Activated CD8-positive, alpha-beta T cell treated with anti-CD3 and anti-CD28 coated beads for 36 hours (primary cell): ENCODE measurements around the gene ADAM19. TPM values are rescaled to one million over a fixed set of nuclear protein-coding genes. Genes with fewer than 3 reads are reported as not detected.

Source experiments
- ATAC-seq: fragments of 200-7000 bp; cut with Tn5 transposase; one replicate; pipeline ENCODE4 v1.10.0; 2021; ENCODE audit warnings: mild to moderate bottlenecking, moderate library complexity
- CTCF ChIA-PET: fragments of 350-600 bp; sonication (Branson Sonifier 250); formaldehyde crosslinking; loops from one replicate; lab custom pipeline; 2021; ENCODE audit warnings: antibody characterized with exemption; lab: Charles Lee
- POLR2A ChIA-PET: fragments of 350-600 bp; sonication (Branson Sonifier 250); formaldehyde crosslinking; loops from one replicate; lab custom pipeline; 2021; ENCODE audit warnings: antibody characterized with exemption; lab: Charles Lee
- DNase-seq: peaks from one replicate; pipeline ENCODE4 v3.0.0-alpha.2; 2020
- H3K27ac Mint-ChIP-seq: one replicate; pipeline ENCODE4 v1.8.0; 2021; ENCODE audit warnings: mild to moderate bottlenecking, mixed read lengths
- H3K27me3 Mint-ChIP-seq: one replicate; pipeline ENCODE4 v1.8.0; 2021; ENCODE audit warnings: mixed read lengths
- H3K36me3 Mint-ChIP-seq: one replicate; pipeline ENCODE4 v1.8.0; 2021; ENCODE audit warnings: low read depth, mixed read lengths
- H3K4me1 Mint-ChIP-seq: one replicate; pipeline ENCODE4 v1.8.0; 2021; ENCODE audit warnings: low read depth, mixed read lengths
- H3K4me3 Mint-ChIP-seq: one replicate; pipeline ENCODE4 v1.8.0; 2021; ENCODE audit warnings: mild to moderate bottlenecking, moderate library complexity, mixed read lengths
- H3K9me3 Mint-ChIP-seq: one replicate; pipeline ENCODE4 v1.8.0; 2021; ENCODE audit warnings: mixed read lengths
- intact Hi-C: fragments of 100-400 bp; cut with micrococcal nuclease; formaldehyde crosslinking; loops from one replicate; pipeline ENCODE4 v1.10.0; 2022
- total RNA-seq, 2 experiments: library from RNA; stranded (reverse); gene quantifications; one replicate each; pipeline ENCODE4 v1.2.3, GENCODE V29; 2021
- TF ChIP-seq, protein P1 (sequence below): fragments of 200-600 bp; IDR thresholded peaks from one replicate; pipeline ENCODE4 v1.8.0; 2022; ENCODE audit warnings: antibody characterized with exemption, mild to moderate bottlenecking

Gene ADAM19
- total RNA-seq, 2 experiments from 2014 or later = 12.3 to 12.9 TPM

- no peak overlapping the region for H3K27ac Mint-ChIP-seq
- DNase-seq (no peak), ATAC-seq (no peak)
- ChIA-PET POLR2A (no interaction called here), CTCF (no interaction called here)
- no peaks in the 10 kb centered on the region for H3K9me3 Mint-ChIP-seq
- H3K27me3 Mint-ChIP-seq = no peaks in the 10 kb centered on the region
- TF ChIP-seq, protein P1, sequence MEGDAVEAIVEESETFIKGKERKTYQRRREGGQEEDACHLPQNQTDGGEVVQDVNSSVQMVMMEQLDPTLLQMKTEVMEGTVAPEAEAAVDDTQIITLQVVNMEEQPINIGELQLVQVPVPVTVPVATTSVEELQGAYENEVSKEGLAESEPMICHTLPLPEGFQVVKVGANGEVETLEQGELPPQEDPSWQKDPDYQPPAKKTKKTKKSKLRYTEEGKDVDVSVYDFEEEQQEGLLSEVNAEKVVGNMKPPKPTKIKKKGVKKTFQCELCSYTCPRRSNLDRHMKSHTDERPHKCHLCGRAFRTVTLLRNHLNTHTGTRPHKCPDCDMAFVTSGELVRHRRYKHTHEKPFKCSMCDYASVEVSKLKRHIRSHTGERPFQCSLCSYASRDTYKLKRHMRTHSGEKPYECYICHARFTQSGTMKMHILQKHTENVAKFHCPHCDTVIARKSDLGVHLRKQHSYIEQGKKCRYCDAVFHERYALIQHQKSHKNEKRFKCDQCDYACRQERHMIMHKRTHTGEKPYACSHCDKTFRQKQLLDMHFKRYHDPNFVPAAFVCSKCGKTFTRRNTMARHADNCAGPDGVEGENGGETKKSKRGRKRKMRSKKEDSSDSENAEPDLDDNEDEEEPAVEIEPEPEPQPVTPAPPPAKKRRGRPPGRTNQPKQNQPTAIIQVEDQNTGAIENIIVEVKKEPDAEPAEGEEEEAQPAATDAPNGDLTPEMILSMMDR = no peak
- H3K36me3 Mint-ChIP-seq = peaks cover 2% of the 10 kb centered on the region
- H3K4me3 Mint-ChIP-seq = no peak overlapping the region
- intact Hi-C loops = no loop called here
- peaks cover 11% of the 10 kb centered on the region for H3K4me1 Mint-ChIP-seq
These were observed 21.2 kb downstream of the ADAM19 start for GRCh38 chr5:157554179-157555036.

DNA sequence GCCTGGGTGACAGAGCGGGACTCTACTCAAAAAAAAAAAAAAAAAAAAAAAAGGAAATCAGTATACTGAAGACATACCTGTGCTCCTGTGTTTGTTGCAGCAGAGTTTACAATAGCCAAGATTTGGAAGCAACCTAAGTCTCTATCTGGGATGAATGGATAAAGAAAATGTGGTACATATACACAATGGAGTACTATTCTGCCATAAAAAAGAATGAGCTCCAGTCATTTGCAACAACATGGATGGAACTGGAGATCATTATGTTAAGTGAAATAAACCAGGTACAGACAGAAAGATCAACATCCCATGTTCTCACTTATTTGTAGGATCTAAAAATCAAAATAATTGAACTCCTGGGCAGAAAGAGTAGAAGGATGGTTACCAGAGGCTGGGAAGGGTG lies 22.9 kb downstream of the ADAM19 start:
- intact Hi-C loops = no loop called here
- Mint-ChIP-seq H3K36me3 (peaks cover 2% of the 10 kb centered on the region), H3K9me3 (no peaks in the 10 kb centered on the region), H3K4me3 (no peak overlapping the region), H3K27me3 (no peaks in the 10 kb centered on the region), H3K27ac (no peak overlapping the region), H3K4me1 (peaks cover 21% of the 10 kb centered on the region)
- TF ChIP-seq, protein P1 = no peak
- ChIA-PET POLR2A (no interaction called here), CTCF (no interaction called here)
- DNase-seq (no peak), ATAC-seq (no peak)

DNA sequence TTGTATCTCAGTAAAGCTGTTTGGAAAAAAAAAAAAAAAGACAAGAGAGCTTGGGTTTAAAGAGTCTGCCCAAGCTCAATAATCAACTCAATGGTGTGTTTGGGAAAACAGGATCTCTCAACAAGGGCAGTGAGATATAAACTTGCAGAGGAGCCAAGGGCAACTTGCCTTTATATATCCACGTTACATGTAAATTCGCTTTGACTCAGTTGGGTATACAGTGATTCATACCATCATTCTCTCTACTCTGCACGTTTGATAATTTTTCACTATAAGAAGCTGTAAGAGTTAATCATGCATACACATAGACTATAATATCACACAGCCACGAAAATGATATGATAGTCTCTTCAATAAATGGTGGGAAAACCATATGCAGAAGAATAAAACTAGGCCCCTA lies 24.9 kb downstream of the ADAM19 start:
- H3K4me3 Mint-ChIP-seq = no peak overlapping the region

DNA sequence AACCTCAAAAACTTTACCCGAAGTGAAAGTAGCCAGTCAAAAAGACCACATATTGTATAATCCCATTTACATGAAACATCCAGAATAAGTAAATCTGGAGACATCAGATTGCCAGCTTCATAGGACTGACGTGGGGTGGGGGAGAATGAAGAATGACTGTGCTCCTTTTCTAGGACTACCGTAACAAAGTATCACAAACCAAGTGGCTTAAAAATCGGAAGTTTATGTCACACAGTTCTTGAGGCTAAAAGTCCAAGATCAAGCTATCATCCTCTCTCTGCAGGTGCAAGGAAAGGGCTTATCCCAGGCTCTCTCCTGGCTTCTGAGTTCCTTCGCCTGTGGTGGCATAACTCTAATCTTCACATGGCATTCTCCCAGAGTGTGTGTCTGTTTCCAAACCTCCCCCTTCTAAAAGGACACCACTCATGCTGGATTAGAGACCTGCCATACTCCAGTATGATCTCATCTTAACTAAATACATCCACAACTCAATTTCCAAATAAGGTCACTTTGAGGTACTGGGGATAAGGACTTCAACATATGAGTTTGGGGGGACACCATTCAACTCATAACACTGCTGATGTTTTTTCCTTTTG lies 25.5 kb downstream of the ADAM19 start:
- TF ChIP-seq, protein P1 = no peak
- H3K4me1 Mint-ChIP-seq = peaks cover 30% of the 10 kb centered on the region
- H3K27ac Mint-ChIP-seq = no peak overlapping the region
- peaks cover 2% of the 10 kb centered on the region for H3K36me3 Mint-ChIP-seq
- intact Hi-C loops = no loop called here
- ATAC-seq (no peak), DNase-seq (no peak)
- no peak overlapping the region for H3K4me3 Mint-ChIP-seq
- ChIA-PET POLR2A (interaction anchor here (1.2 kb wide), 1 partner anchor 44 kb away, joined by 4 read pairs; no protein-coding TSS in a partner anchor), CTCF (interaction anchor here (2.1 kb wide), 1 partner anchor 18 kb away, joined by 4 read pairs; no protein-coding TSS in a partner anchor)
- H3K9me3 Mint-ChIP-seq = no peaks in the 10 kb centered on the region
- H3K27me3 Mint-ChIP-seq = no peaks in the 10 kb centered on the region

More for the DNA sequence above, 24.9 kb downstream of the ADAM19 start:
- no peaks in the 10 kb centered on the region for H3K27me3 Mint-ChIP-seq
- peaks cover 2% of the 10 kb centered on the region for H3K36me3 Mint-ChIP-seq
- ChIA-PET CTCF (interaction anchor here (2.1 kb wide), 1 partner anchor 18 kb away, joined by 4 read pairs; no protein-coding TSS in a partner anchor), POLR2A (interaction anchor here (1.2 kb wide), 1 partner anchor 43 kb away, joined by 4 read pairs; no protein-coding TSS in a partner anchor)
- H3K9me3 Mint-ChIP-seq = no peaks in the 10 kb centered on the region
- ATAC-seq = no peak
- H3K27ac Mint-ChIP-seq = no peak overlapping the region
- TF ChIP-seq, protein P1 = no peak
- DNase-seq = no peak
- H3K4me1 Mint-ChIP-seq = peaks cover 29% of the 10 kb centered on the region
- intact Hi-C loops = no loop called here

DNA sequence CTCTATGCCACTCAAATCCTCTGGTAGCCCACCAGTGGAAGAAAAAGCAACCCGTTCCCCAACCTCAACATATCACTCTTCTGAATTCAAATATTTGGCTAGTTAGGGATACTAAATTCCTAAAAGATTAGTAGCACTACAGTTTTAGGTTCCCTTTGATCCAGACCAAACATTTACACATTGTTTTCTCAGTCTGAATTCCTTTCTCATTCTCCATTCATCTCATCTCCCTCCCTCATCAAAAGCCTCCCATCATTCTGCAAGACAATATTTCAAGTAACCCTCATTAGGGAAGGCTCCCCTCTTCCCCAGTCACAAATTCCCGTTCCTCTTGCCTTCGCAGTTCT lies 26.3 kb downstream of the ADAM19 start:
- intact Hi-C loops = no loop called here
- Mint-ChIP-seq H3K27me3 (no peaks in the 10 kb centered on the region), H3K4me1 (peaks cover 33% of the 10 kb centered on the region), H3K36me3 (peaks cover 2% of the 10 kb centered on the region), H3K9me3 (no peaks in the 10 kb centered on the region), H3K27ac (no peak overlapping the region), H3K4me3 (no peak overlapping the region)
- ATAC-seq = no peak
- TF ChIP-seq, protein P1 = no peak
- CTCF ChIA-PET = interaction anchor here (1.1 to 2.1 kb wide), 2 partner anchors 19 to 170 kb away, joined by 3 to 4 read pairs; no protein-coding TSS in a partner anchor
- POLR2A ChIA-PET = no interaction called here
- DNase-seq = no peak
